GM12872 (cell line): ENCODE data around the gene FSCN2.

Experiments used
- TF ChIP-seq, protein P1 (sequence below): IDR thresholded peaks from 3 replicates; pipeline ENCODE4 v1.5.1; 2011; ENCODE audit warnings: low read depth, mild to moderate bottlenecking, low read length, moderate library complexity; ENCODE audit not compliant: insufficient read depth

The FSCN2 gene

DNA sequence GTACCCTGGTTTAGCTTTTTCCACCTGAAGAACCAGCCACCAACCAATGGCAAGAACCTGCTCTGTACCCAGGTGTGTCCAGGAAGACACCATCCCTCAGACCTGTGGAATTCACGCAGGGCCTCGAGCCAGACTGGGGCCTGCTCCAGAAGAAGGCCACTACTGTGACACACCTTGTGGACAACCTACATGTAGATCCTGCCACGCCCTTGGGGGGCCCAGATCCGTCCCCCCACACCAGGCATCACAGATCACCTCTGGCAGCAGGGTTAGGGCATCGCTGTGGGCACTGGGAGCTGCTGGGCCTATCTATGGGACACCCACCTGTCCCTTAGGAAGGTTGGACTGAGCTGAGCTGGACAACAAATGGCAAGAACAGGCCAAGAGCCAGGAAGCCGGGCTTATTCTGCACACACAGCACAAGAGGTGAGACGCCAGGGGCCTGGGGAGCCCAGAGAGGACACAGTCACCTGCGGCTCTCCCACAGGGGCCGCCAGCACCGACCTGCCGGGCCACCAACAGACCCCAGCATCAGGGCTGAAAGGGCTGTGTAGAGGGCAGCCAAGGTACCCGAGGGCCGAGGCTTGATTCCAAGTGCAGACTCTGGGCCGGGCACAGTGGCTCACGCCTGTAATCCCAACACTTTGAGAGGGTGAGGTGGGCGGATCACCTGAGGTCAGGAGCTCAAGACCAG, 16.3 kb downstream of the FSCN2 start:
- TF ChIP-seq, protein P1, sequence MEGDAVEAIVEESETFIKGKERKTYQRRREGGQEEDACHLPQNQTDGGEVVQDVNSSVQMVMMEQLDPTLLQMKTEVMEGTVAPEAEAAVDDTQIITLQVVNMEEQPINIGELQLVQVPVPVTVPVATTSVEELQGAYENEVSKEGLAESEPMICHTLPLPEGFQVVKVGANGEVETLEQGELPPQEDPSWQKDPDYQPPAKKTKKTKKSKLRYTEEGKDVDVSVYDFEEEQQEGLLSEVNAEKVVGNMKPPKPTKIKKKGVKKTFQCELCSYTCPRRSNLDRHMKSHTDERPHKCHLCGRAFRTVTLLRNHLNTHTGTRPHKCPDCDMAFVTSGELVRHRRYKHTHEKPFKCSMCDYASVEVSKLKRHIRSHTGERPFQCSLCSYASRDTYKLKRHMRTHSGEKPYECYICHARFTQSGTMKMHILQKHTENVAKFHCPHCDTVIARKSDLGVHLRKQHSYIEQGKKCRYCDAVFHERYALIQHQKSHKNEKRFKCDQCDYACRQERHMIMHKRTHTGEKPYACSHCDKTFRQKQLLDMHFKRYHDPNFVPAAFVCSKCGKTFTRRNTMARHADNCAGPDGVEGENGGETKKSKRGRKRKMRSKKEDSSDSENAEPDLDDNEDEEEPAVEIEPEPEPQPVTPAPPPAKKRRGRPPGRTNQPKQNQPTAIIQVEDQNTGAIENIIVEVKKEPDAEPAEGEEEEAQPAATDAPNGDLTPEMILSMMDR: no peak

DNA sequence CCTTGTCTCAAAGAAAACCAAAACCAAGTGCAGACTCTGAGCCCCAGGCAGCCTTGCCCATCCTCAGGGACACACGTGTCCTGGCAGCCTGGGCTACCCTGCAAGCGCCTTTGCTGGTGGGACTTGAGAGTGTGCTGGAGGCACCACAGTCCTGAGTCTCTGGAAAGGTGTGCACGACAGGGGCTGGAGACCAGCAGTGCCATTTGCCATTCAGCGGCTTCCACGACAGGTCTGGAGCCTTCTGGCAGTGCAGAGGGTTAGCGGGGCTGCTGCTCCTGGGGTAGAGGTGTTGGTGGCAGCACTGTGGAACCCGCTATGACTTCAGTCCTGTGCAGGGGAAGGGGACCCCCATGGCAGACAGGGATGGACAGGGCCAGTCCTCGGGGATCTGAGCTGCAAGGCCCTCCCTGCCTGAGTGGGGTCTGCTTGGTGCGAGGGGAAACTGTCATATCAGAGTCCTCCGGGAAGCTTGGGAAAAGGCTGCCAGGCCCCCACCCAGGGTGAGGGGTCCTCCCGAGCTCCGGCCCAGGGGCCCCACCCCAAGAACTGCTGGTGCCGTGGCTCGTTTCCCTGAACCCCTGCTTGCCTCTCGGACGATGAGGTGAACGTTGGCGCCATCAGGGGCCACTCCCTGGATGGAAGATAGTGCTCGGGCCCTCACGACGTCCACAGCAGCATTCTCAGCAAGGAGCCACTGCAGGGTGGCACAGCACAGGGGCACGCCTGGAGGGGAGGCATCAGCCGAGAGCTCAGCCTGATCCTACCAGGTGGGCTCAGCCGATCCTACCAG, 17.2 kb downstream of the FSCN2 start:
- TF ChIP-seq, protein P1: no peak

DNA sequence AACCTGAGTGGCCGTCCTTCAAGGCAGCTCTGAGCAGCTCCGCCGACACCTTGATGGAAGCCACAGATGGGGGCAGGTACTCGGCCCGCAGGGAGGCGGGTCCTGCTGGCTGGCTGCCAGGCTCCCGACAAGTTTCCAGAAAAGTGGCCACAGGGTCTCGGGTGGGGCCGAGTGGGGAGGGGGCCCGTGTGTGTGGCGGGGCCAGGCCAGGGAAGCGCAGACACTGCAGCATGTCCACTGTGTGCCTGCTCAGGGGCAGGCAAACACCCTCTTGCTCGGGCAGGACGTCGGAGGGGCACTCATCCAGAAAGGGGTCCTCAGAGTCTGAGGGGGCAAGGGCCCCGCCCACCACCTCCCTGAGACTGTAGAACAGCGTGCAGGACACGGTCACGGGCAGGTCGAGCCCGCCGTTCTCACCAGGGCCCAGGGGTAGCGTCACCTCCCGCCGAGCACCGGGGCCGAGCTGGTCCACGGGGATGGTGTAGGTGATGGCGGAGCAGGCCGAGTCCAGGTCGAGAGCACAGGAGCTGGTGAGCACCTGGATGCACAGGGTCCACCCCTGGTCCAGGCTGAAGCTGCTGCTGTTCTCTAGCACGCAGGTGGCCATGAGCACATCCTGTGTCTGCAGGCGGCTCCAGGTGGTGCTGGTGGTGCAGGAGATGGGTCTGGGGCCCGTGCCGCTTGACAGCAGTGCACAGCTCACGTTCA, 18.9 kb downstream of the FSCN2 start:
- TF ChIP-seq, protein P1: no peak

DNA sequence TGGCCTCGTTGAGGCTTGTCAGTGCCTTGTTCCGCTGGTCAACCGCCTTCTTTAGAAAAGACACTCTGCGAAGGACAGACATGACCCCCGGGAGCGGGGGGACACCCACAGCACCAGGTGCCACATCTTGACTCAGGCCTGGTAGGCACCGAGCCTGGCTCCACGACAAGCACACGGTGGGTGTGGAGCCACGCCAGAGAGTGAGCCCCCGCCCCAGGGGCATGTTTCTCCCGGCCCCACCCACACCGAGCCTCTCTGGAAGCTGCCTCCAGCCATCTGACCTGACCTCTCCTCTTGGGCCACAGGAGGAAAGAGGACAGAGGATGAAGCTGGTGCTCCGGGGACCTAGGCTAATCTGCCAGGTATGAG, 19.4 kb downstream of the FSCN2 start:
- TF ChIP-seq, protein P1: no peak

DNA sequence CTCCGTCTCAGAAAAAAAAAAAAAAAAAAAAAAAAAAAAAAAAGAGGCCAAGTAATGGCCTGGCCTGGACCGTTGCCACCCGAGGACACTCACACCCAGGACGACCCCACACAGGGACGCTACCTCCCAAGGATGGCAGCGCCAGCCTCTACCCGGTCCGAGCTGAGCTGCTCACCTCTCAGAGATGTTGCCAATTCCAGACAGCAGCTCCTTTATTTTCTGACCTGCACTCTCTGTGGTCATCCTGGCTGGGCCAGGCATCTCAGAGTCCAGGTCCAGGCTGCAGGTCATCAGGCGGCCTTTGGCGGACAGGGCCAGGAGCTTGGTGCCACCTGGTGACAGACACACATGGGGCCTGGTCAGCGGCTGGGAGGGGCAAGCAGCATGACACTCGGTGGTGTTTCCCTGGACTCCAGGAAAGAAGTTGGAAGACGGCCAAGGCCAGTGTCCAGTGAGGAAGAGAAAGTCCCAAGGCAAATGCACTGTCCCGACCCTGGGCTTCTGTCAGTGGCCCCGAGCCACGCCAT, 20.9 kb downstream of the FSCN2 start:
- TF ChIP-seq, protein P1: no peak

DNA sequence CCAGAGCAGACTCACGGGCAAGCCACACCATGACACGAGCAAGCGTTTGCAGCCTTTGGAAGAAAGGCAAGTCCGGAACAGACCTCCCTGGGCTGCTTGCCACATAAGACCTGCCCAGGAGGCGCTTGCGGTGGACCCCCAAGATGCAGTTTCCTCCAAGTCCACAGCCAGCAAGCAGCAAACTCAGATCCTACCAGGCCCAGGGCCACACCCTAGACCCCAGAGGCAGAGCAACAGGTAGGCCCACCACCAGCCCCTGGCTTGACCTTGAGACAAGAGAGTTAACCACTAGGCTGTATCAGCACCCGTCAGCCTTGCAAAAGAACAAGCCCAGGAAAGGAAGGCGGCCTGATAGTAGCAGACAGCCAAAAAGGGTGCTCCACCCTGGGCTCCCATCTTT, 21.6 kb downstream of the FSCN2 start:
- TF ChIP-seq, protein P1: no peak

DNA sequence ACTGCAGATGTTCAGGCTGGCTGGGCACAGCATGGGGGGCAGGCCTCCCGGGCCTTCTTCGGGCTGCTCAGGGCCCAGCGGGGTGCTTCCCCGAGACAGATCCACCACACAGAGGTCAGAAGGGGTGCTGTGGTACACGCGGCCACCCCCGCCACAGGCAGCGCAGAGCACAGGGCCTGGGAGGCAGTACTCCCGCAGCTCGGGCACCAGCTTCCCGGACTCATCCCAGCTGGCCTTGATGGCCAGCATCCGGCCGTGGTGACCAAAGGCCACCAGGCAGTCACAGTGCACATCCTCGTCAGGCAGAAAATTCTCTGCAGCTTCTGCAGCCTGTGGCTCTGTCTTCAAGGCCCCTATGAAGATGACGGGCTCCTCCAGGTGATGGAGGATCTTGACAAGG, 22.1 kb downstream of the FSCN2 start:
- TF ChIP-seq, protein P1: no peak
